HEK293T (cell line): ENCODE data around the gene DLX2.

Experiments used
- CTCF ChIA-PET: fragments of 350-600 bp; formaldehyde crosslinking; extraction: SDS; loops from one replicate; lab custom pipeline; 2021; ENCODE audit warnings: antibody characterized with exemption, inconsistent platforms; lab: Yijun Ruan, JAX
- POLR2A ChIA-PET: fragments of 350-600 bp; formaldehyde crosslinking; extraction: SDS; loops from one replicate; lab custom pipeline; 2020; ENCODE audit warnings: antibody characterized with exemption, inconsistent platforms; lab: Yijun Ruan, JAX
- DNase-seq: peaks from one replicate; pipeline ENCODE4 v3.0.0; 2012; ENCODE audit warnings: mixed read lengths; ENCODE audit errors: extremely low spot score
- ARNT ChIP-seq: fragments of 450-650 bp; IDR thresholded peaks from 2 replicates; pipeline ENCODE4 v1.6.1; 2017; ENCODE audit warnings: mild to moderate bottlenecking
- BHLHE40 ChIP-seq: fragments of 450-650 bp; IDR thresholded peaks from 2 replicates; pipeline ENCODE4 v1.6.1; 2016; ENCODE audit warnings: mild to moderate bottlenecking, moderate library complexity, borderline replicate concordance
- CTBP1 ChIP-seq: fragments of 450-650 bp; IDR thresholded peaks from 2 replicates; pipeline ENCODE4 v1.6.1; 2016; ENCODE audit warnings: borderline replicate concordance
- ELF4 ChIP-seq: fragments of 450-650 bp; IDR thresholded peaks from 2 replicates; pipeline ENCODE4 v1.6.1; 2017; ENCODE audit warnings: antibody characterized with exemption
- FOXA1 ChIP-seq: fragments of 450-650 bp; IDR thresholded peaks from 2 replicates; pipeline ENCODE4 v1.6.1; 2016; ENCODE audit warnings: mild to moderate bottlenecking
- FOXK2 ChIP-seq: fragments of 450-650 bp; IDR thresholded peaks from 2 replicates; pipeline ENCODE4 v1.6.1; 2016; ENCODE audit warnings: mild to moderate bottlenecking
- FOXM1 ChIP-seq: fragments of 450-650 bp; IDR thresholded peaks from 2 replicates; pipeline ENCODE4 v1.6.1; 2017; ENCODE audit warnings: mild to moderate bottlenecking, borderline replicate concordance
- HDGF ChIP-seq: fragments of 450-650 bp; IDR thresholded peaks from 2 replicates; pipeline ENCODE4 v1.6.1; 2017; ENCODE audit warnings: antibody characterized with exemption, borderline replicate concordance
- LEF1 ChIP-seq: fragments of 450-650 bp; IDR thresholded peaks from 2 replicates; pipeline ENCODE4 v1.6.1; 2017; ENCODE audit warnings: mild to moderate bottlenecking, borderline replicate concordance
- NFRKB ChIP-seq: fragments of 450-650 bp; IDR thresholded peaks from 2 replicates; pipeline ENCODE4 v1.6.1; 2016; ENCODE audit warnings: mild to moderate bottlenecking, moderate library complexity
- PKNOX1 ChIP-seq: fragments of 450-650 bp; IDR thresholded peaks from 2 replicates; pipeline ENCODE4 v1.6.1; 2016
- SP1 ChIP-seq: fragments of 450-650 bp; IDR thresholded peaks from 2 replicates; pipeline ENCODE4 v1.6.1; 2017
- SUZ12 ChIP-seq: fragments of 450-650 bp; IDR thresholded peaks from 2 replicates; pipeline ENCODE4 v1.6.1; 2016; ENCODE audit warnings: mild to moderate bottlenecking
- TARDBP ChIP-seq: fragments of 450-650 bp; IDR thresholded peaks from 2 replicates; pipeline ENCODE4 v1.6.1; 2016
- ZNF384 ChIP-seq: fragments of 450-650 bp; IDR thresholded peaks from 2 replicates; pipeline ENCODE4 v1.6.1; 2016

Gene DLX2

DNA sequence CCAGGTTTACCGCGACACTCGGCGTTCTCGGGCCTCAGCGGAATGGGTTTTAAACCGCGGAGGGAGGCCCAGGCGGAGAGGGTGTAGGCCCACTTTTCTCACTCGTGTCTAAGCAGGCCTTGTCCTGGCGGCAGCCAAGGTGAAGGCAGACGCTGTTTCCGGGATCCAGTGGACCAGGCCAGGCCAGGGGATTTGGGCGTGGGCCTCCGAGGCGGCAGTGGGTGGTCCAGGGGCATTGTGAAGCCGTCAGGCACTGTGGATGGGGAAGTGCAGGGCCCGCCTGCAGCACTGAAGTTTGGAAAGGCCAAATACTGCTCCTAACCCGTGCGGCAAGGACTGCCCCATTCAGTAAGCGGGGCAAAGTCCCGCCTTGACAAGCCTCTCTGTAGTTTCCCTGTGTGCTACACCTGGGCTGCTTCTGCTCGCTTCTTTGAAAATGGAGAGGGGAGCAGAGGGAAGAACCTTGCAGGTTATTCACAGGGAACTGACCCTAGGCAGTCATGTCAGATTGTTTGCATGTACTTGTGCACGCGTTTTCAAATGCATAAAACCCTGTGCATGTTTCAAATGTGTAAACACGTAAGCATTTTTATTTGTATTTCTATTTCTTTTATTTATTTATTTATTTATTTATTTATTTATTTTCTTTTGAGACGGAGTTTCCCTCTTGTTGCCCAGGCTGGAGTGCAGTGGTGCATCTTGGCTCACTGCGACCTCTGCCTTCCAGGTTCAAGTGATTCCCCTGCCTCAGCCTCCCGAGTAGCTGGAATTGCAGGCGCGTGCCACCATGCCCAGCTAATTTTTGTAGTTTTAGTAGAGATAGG is 7.5 kb upstream of the DLX2 start:
- POLR2A ChIA-PET, result no interaction called here

DNA sequence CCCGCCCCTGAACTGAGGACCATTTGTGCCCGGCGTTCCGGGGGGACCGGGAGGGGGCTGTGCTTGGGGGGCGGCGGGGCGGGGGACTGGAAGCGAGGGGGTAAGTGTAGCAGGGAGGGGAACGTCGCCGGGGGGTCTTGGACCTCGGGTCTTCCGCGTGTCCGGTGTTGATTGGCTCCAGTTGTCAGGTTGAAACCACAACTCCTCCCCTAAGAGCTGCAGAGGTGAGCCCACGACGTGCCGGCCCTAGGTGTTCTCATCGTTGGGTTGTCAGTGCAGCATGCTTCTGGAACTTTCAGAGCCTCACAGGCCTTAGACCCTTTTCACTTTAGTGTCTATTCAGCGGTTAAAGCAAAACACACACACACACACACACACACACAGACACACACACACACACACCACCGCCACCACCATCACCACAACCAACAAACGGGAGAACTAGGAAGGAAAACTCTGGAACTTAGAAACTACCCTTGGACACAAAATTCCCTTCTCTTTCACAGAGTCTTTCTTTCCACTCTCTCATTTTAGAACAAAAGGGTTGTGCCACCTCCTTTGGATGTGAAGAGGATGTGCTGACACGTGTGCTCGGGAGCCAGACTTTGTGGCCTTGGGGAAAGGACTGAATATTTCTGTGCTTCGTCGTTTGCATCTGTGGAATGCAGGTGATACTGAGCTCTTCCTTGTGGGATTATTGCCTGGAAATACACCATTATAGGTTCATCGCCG is 6.7 kb upstream of the DLX2 start:
- TF ChIP-seq SUZ12, result no peak
- POLR2A ChIA-PET, result no interaction called here
- CTCF ChIA-PET, result no interaction called here
- no peak for DNase-seq

More for the DNA sequence above, 7.5 kb upstream of the DLX2 start:
- CTCF ChIA-PET, result no interaction called here
- no peak for TF ChIP-seq ZNF384
- TF ChIP-seq PKNOX1, result no peak
- no peak for DNase-seq

DNA sequence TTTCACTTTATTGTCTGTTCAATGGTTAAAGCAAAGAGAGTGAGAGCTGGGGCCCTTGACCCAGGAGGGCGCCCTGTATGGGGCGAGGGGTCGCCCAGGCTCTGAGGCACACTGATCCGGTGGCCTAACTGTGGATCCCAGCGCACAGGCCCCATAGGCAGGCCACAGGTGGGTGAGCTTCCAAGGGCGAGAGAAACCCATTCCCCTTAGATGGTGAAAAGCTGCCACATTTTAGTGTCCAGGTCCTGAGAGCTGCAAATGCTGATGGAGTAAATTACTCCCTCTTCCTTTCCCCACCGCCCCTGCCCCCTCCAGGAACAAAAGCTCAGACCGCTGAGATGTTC is 5.9 kb upstream of the DLX2 start:
- DNase-seq, result no peak
- POLR2A ChIA-PET, result no interaction called here
- no peak for TF ChIP-seq PKNOX1
- no peak for TF ChIP-seq NFRKB
- CTCF ChIA-PET, result no interaction called here

- DNase-seq, result no peak
- TF ChIP-seq CTBP1 (no peak), SP1 (no peak)
- POLR2A ChIA-PET, result no interaction called here
- CTCF ChIA-PET, result no interaction called here
Measured at GRCh38 chr2:172107690-172108586, 5.2 kb upstream of the DLX2 start.

DNA sequence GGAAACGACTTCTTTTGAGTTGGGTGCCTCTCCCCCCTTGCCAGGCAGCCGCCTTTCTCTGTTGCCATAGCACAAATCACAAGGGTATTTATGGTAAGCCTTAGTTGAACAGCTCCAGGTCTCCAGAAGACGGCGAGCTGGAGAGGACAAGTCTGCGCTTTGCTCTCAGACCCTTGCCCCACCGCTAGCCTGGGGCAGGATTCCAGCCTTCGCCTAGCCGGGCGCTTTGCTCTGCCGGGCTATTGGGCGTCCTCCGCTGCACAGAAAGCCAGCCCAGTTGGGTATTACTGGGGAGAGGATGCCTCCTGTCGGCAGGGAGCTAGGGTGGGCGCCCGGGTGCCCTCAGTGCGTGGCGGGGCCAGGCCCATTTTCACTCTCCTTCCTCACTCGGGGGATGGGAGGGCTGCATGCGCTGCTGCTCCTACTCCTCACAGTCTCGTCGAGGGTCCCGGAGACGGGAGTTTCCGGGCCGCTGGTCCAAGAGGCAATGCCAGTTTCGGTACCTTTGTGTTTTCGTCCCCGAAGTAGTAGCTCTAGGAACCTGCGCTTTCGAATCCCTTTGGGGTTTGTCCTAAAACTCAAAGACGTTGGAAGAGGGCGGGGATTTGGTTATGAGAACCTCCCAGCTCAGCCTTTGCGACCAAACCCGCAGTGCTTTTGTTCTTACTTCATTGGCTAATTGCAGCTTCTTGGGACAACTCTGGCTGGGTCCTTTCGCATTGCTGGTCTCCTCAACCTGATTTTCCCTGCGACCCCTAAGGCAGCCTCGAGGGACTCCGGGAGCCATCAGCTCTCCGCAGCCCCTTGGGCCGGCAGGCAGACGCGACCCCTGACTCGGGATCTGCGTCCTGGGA is 3.6 kb upstream of the DLX2 start:
- POLR2A ChIA-PET, result interaction anchor here (0.9 kb wide), 1 partner anchor 11 kb away, joined by 3 read pairs; no protein-coding TSS in a partner anchor

GRCh38 chr2:172105471-172106107 is 2.9 kb upstream of the DLX2 start:
- no peak for TF ChIP-seq ZNF384
- no peak for TF ChIP-seq NFRKB
- no peak for TF ChIP-seq HDGF
- TF ChIP-seq ARNT, result no peak
- no peak for TF ChIP-seq BHLHE40
- CTCF ChIA-PET, result interaction anchor here (0.7 to 1.5 kb wide), 4 partner anchors 8 to 402 kb away, joined by 3 to 7 read pairs (median 3); no protein-coding TSS in a partner anchor
- no peak for DNase-seq
- POLR2A ChIA-PET, result no interaction called here

More for the DNA sequence above, 3.6 kb upstream of the DLX2 start:
- TF ChIP-seq TARDBP (no peak), ZNF384 (no peak), CTBP1 (no peak), ARNT (no peak), ELF4 (no peak), FOXM1 (no peak), SUZ12 (no peak), PKNOX1 (no peak), HDGF (no peak), LEF1 (no peak), FOXA1 (no peak), BHLHE40 (no peak), NFRKB (no peak), FOXK2 (no peak), SP1 (no peak)
- CTCF ChIA-PET, result interaction anchor here (1.2 kb wide), 1 partner anchor 21 kb away, joined by 3 read pairs; no protein-coding TSS in a partner anchor
- no peak for DNase-seq
